Lower leg skin (tissue), 4 donors: Measurements from ENCODE around the gene ZNF496. TPM values are rescaled to one million over a fixed set of nuclear protein-coding genes. Genes with fewer than 3 reads are reported as not detected.

ENCODE experiments used
- DNase-seq, 2 donors: peaks; one replicate each; pipeline ENCODE4 v3.0.0-alpha.2; 2019; ENCODE audit warnings: low spot score in 2 of 2
- H3K4me3 ChIP-seq: fragments of 200-600 bp; sonication (generic); 2 replicates; pipeline ENCODE4 v1.5.1; 2017; ENCODE audit warnings: mild to moderate bottlenecking, low read depth; ENCODE audit not compliant: poor library complexity, severe bottlenecking
- POLR2A ChIP-seq, 2 donors: fragments of 450-650 bp; IDR thresholded peaks; one replicate each; pipeline ENCODE4 v1.6.1; 2016 to 2017; ENCODE audit warnings: antibody characterized with exemption in 2 of 2, mild to moderate bottlenecking in 1 of 2, moderate library complexity in 1 of 2
- WGBS, 2 donors: methylation state at CpG; one replicate each; pipeline ENCODE4 v1.1.5; 2018; 5-methylcytosine and 5-hydroxymethylcytosine counted together
- intact Hi-C: fragments of 100-400 bp; cut with DNase I; formaldehyde crosslinking; loops from one replicate; pipeline ENCODE4 v1.15.0; 2023; ENCODE audit warnings: low total_unique reads
- total RNA-seq, 4 donors: library from RNA; depleted of rRNA; stranded (reverse); fragments of >200 nt; gene quantifications; one replicate each; pipeline ENCODE4 v1.1.0, GENCODE V29; 2016
- TF ChIP-seq, protein P1 (sequence below), 3 donors: fragments of 450-650 bp; IDR thresholded peaks; one replicate each; pipeline ENCODE4 v1.5.1; 2016; ENCODE audit warnings: antibody characterized with exemption in 3 of 3, mild to moderate bottlenecking in 3 of 3, moderate library complexity in 2 of 3

Gene ZNF496
- total RNA-seq, 4 donors from 2014 or later = 16.3 to 32.7 (median 25.9) TPM

DNA sequence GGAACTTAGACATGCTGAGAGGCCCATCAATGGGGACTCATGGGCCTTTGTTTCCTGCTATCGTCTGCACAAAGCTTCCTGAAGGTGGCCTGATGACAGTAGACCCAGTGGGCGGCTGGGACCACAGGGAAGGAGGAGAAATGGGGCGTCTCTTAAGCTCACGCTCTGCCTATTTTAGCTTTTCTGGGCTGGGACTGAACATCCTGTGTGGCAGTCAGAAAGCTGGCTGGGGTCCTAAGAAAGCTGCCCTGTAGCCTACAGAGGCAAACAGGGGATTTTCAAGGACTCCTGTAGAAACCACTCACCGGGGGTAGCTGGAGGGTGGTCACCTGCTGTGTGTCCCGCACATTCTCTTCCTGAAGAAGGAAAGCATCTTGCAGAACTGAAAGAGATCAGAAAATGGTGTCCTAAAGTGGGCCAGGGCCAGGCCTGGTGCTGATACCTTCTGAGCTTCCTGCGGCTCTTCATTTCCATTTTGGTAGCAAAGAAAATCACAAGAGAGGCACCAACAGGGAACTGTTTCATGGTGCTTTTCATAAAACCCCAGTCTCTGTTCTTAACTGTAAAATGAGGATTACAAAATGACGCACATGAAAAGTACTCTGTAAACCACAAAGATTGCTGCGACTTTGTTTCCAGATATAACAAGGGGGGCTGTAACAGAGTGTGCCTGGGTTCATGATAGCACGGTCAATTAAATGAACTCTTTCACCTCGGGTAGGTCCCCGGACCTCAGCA lies 8.6 kb downstream of the ZNF496 start:
- WGBS, 2 donors = 83 to 88% methylated on average over 12 of the region's 12 CpGs
- no peak overlapping the region for H3K4me3 ChIP-seq
- DNase-seq = no peak
- TF ChIP-seq POLR2A (IDR thresholded peaks at IDR 0.05) = no peak
- TF ChIP-seq, protein P1, sequence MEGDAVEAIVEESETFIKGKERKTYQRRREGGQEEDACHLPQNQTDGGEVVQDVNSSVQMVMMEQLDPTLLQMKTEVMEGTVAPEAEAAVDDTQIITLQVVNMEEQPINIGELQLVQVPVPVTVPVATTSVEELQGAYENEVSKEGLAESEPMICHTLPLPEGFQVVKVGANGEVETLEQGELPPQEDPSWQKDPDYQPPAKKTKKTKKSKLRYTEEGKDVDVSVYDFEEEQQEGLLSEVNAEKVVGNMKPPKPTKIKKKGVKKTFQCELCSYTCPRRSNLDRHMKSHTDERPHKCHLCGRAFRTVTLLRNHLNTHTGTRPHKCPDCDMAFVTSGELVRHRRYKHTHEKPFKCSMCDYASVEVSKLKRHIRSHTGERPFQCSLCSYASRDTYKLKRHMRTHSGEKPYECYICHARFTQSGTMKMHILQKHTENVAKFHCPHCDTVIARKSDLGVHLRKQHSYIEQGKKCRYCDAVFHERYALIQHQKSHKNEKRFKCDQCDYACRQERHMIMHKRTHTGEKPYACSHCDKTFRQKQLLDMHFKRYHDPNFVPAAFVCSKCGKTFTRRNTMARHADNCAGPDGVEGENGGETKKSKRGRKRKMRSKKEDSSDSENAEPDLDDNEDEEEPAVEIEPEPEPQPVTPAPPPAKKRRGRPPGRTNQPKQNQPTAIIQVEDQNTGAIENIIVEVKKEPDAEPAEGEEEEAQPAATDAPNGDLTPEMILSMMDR (IDR thresholded peaks at IDR 0.05) = no peak
- intact Hi-C loops = no loop called here

DNA sequence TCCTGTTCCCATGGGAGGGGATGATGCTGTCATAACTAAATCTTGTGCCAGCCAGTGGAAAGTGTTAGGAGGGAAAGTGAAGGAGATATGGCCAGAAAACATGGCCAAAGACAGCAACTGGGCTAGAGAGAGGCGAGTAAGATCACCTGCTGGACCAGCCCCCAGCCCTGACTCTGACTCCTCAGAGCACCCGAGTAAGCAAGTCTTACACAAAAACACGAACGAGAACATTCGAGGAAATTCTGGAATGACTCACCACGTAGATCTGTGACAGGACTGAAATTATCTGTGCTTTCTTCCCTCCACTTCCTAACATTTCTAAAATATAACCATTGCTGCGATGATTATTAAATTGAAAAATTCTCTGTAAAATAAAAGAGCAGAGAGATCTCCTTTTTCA lies 9.2 kb downstream of the ZNF496 start:
- intact Hi-C loops = no loop called here
- WGBS, 2 donors = 80 to 86% methylated on average over 7 of the region's 7 CpGs
- no peak for DNase-seq
- H3K4me3 ChIP-seq = no peak overlapping the region
- TF ChIP-seq, protein P1 (IDR thresholded peaks at IDR 0.05) = no peak
- no peak for TF ChIP-seq POLR2A (IDR thresholded peaks at IDR 0.05)

DNA sequence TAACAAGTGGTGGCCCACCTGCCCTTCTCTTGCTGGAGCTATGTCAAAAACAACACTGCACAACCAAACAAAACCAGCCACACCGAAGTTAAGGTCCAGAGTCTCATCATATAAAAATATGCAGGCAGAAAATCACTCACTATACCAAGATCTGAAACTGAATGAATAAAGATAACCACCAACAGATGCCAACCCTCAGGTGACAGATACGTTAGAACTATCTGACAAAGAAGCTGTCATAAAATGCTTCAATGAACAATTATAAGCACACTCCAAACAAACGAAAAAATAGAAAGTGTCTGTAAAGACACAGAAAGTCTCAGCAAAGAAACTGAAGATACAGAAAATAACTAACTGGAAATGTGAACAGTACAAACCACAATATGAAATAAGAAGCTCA lies 14.0 kb downstream of the ZNF496 start:
- TF ChIP-seq, protein P1 (IDR thresholded peaks at IDR 0.05) = no peak
- TF ChIP-seq POLR2A (IDR thresholded peaks at IDR 0.05) = no peak
- DNase-seq = no peak
- 84 to 87% methylated on average over 3 of the region's 3 CpGs for WGBS, 2 donors
- no peak overlapping the region for H3K4me3 ChIP-seq
- intact Hi-C loops = no loop called here

DNA sequence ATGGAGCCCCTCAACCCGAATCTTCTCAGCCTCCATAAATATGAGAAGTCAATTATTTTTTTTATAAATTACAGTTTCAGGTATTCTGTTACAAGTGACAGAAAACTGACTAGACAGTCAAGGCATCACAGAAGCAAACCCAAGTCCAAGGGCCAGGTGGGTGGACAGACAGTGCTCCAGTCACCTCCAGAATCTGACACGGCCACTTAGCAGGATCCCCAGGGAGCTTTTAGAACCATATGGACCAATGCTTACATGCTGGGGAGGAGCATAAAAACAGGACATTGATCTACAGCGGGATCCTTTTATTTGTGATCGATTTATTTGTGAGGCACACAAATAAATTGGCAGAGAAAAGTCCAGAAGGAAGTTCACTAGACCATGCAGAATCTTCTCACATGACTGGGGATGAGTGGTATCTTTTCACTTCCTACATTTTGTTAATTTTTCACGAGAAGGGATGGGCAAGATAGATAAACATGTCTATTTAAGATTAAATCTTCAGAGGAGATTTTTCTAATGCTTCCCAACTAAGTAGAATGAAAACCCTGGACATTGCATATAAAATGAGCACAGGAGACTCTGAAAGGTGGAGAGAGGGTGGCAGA lies 15.0 kb downstream of the ZNF496 start:
- TF ChIP-seq, protein P1 (IDR thresholded peaks at IDR 0.05) = no peak
- no peak for TF ChIP-seq POLR2A (IDR thresholded peaks at IDR 0.05)
- DNase-seq = no peak
- 91 to 95% methylated on average over 5 of the region's 5 CpGs for WGBS, 2 donors
- intact Hi-C loops = no loop called here
- no peak overlapping the region for H3K4me3 ChIP-seq

DNA sequence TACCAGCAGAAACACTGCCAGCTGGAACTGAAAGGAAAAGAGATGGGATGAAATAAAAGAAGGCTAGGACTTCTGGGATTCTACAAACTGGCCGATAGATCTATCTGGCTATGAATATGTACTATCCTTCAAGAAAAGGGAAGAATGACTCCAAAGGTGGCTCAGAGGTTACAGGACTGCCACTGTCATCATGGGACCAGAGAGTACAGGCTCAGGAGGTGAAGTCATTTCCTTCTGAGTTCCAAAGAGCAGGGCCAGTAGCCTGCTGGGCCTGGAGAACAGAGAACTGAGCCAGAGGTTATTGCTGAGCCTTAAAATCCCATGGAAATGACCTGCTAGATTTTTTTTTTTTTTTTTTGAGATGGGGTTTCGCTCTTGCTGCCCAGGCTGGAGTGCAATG lies 27.6 kb downstream of the ZNF496 start:
- WGBS, 2 donors = 88 to 93% methylated on average over 2 of the region's 2 CpGs
- H3K4me3 ChIP-seq = no peak overlapping the region
- no peak for DNase-seq
- intact Hi-C loops = no loop called here
- TF ChIP-seq, protein P1 (IDR thresholded peaks at IDR 0.05) = no peak
- TF ChIP-seq POLR2A (IDR thresholded peaks at IDR 0.05) = no peak
